ENCODE data around the gene SEMA4A. TPM values are rescaled to one million over a fixed set of nuclear protein-coding genes. Genes with fewer than 3 reads are reported as not detected.
A peak's percentile ranks its signal among the peaks of the same experiment; 100 is the strongest.
"Not testable (repeated sequence)": the region's sequence is repeated elsewhere in the genome, so short reads cannot be mapped to it uniquely, and the experiment has no call there.

Gene SEMA4A
- total RNA-seq, 5 donors from 2014 or later (not counting 1 experiment from before 2014, with no cell fraction given), result 1.5 to 12.0 (median 2.2) TPM

DNA sequence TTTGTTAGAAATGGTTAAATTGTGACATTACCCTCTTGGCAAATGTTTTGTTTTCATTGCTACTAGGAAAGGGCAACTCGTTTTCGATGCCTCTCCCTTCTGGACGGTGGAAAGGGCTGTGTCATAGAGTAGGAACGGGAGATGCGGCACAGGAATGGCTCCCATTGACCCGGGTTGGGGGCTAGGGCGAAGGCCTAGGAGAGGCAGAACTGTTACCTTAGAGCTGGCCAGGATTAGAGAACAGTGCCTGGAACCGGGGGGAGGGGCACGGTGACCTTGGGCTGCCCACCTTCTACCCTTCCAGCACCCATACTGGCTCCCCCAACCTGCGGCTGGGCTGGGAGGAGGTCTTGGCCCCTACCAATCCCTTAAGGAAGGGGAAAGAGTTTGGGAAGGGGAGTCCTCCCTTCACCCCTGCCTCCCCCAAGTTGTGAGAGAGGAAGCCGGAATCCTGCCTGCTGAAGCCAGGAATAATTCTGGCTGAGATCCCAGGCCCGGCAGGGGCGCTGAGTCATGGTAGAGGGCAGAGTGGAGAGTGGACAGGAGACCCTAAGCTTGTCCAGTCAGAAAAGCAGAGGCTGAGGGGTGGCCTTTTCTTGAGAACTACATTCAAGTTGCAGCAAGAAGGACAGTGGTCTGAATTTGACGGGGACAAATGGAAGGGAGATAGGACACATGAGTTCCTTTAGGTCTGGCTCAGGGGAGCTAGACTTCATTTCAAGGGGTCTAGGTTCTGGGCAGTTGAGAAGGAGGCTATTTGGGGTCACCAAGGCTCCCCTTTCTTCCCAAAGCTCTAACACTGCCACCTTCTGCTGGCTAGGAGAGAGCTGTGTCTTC, 30.6 kb upstream of the SEMA4A start:
- no peak overlapping the region for H3K4me3 ChIP-seq (ENCODE audit: control insufficient read depth in 1 of 2, extremely low read depth in 1 of 2, low read length in 1 of 2)
- peak overlapping the region; percentile 87 to 90 for H3K27ac Mint-ChIP-seq
- H3K27me3 ChIP-seq (replicated peaks in 1 of 2; ENCODE audit: control insufficient read depth in 2 of 2, extremely low read depth in 1 of 2, insufficient read depth in 2 of 2, low read length in 1 of 2), result peaks cover 3 to 6% of the 10 kb centered on the region in 2 experiments
- H3K4me3 Mint-ChIP-seq, result peak overlapping the region in 2 of 3 donors; percentile 31 to 45
- peaks cover 12% of the 10 kb centered on the region for H3K36me3 Mint-ChIP-seq
- ATAC-seq (replicated peaks in 1 of 4) (no peak), DNase-seq (no peak)
- H3K9me3 ChIP-seq, result no peaks in the 10 kb centered on the region
- ChIA-PET POLR2A (interaction anchor here (0.5 to 1.1 kb wide), 5 partner anchors 8 to 28 kb away, joined by 3 to 4 read pairs (median 3); partner anchors contain the start of gene LMNA (in 1 of the 2)), CTCF (interaction anchor here (0.5 to 2.0 kb wide), 7 partner anchors 9 to 219 kb away, joined by 3 to 11 read pairs (median 4); no protein-coding TSS in a partner anchor)
- H3K36me3 ChIP-seq (ENCODE audit: control insufficient read depth in 2 of 2, extremely low read depth in 1 of 2, insufficient read depth in 1 of 2, low read length in 1 of 2), result no peaks in the 10 kb centered on the region
- peaks cover 0 to 4% of the 10 kb centered on the region in 2 donors for H3K27me3 Mint-ChIP-seq
- peaks cover 13 to 71% of the 10 kb centered on the region in 2 experiments for H3K4me1 ChIP-seq (ENCODE audit: control insufficient read depth in 1 of 2, extremely low read depth in 1 of 2, insufficient read depth in 2 of 2, low read length in 2 of 2)
- peaks cover 53 to 78% (median 70%) of the 10 kb centered on the region in 3 donors for H3K4me1 Mint-ChIP-seq
- no peaks in the 10 kb centered on the region for H3K9me3 Mint-ChIP-seq
- peak overlapping the region; percentile 52 for H3K27ac ChIP-seq (ENCODE audit: low read length)
- 78% methylated on average over 8 of the region's 14 CpGs for WGBS (ENCODE audit: insufficient coverage)

DNA sequence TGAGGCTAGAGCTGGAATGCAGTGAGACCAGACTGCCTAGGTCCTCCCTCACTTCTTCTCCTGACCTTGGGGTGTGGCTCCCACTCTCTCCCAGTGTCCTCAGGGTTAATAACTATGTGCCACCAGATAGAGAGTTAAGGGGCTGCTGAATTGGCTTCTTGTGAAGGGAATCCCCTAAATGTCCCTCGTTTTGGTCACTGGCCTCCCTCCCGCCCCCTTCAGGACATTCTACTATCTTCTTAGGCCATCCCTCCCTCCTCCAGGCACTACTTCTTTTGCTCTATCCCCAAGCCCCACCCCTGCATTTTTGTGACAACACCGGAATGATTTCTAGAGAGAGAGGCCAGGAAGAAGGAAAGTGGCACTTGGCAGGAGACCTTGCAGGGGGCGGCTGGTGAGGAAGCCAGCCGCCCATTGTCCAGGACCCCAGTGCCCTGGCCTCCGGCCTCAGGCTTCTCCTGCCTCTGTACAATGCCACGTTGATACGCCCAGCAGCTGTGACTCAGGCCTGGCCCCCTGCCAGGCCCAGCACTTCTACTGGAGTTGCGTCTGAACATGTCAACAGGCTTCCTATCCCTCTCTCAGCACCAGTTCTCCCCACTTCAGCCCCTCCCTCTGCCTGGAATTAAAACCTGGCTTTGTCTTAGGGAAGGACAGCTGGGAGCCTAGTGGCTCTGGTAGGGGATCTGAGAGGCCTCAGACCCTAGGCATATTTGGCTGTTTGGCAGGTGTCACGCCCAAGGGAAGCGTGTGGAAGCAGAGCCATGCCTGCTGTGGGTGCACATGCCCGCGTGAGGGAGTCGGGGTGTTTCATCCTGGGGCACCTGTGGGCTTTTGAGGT, 29.8 kb upstream of the SEMA4A start:
- ATAC-seq (replicated peaks in 1 of 4) (peak; percentile 20 to 50 (median 42)), DNase-seq (peak in 29 of 35 experiments; percentile 26 to 78 (median 54))
- peaks cover 0 to 4% of the 10 kb centered on the region in 2 donors for H3K27me3 Mint-ChIP-seq
- H3K9me3 Mint-ChIP-seq, result no peaks in the 10 kb centered on the region
- peak overlapping the region; percentile 52 for H3K27ac ChIP-seq (ENCODE audit: low read length)
- peaks cover 8% of the 10 kb centered on the region for H3K36me3 Mint-ChIP-seq
- ChIA-PET POLR2A (interaction anchor here (0.5 to 1.1 kb wide), 3 partner anchors 9 to 21 kb away, joined by 3 read pairs; partner anchors contain the start of gene LMNA (in 1 of the 2)), CTCF (interaction anchor here in 1 of 2 donors (1.1 to 2.0 kb wide), 2 partner anchors 24 to 27 kb away, joined by 4 to 6 read pairs; no protein-coding TSS in a partner anchor)
- peaks cover 59 to 80% (median 71%) of the 10 kb centered on the region in 3 donors for H3K4me1 Mint-ChIP-seq
- H3K27ac Mint-ChIP-seq, result peak overlapping the region; percentile 87 to 90
- peaks cover under 1 to 4% of the 10 kb centered on the region in 2 experiments for H3K27me3 ChIP-seq (replicated peaks in 1 of 2; ENCODE audit: control insufficient read depth in 2 of 2, extremely low read depth in 1 of 2, insufficient read depth in 2 of 2, low read length in 1 of 2)
- 40% methylated on average over 7 of the region's 14 CpGs for WGBS (ENCODE audit: insufficient coverage)
- H3K4me3 Mint-ChIP-seq, result peak overlapping the region in 2 of 3 donors; percentile 45 to 50
- H3K9me3 ChIP-seq, result no peaks in the 10 kb centered on the region
- no peaks in the 10 kb centered on the region for H3K36me3 ChIP-seq (ENCODE audit: control insufficient read depth in 2 of 2, extremely low read depth in 1 of 2, insufficient read depth in 1 of 2, low read length in 1 of 2)
- H3K4me1 ChIP-seq (ENCODE audit: control insufficient read depth in 1 of 2, extremely low read depth in 1 of 2, insufficient read depth in 2 of 2, low read length in 2 of 2), result peaks cover 22 to 72% of the 10 kb centered on the region in 2 experiments
- peak overlapping the region in 1 of 2 donors; percentile 1 for H3K4me3 ChIP-seq (ENCODE audit: control insufficient read depth in 1 of 2, extremely low read depth in 1 of 2, low read length in 1 of 2)

GRCh38 chr1:156124557-156125483, 28.6 kb upstream of the SEMA4A start:
- Mint-ChIP-seq H3K27ac (peak overlapping the region; percentile 88 to 90), H3K36me3 (peaks cover 6% of the 10 kb centered on the region), H3K27me3 (peaks cover 0 to 4% of the 10 kb centered on the region in 2 donors), H3K4me3 (peak overlapping the region in 2 of 3 donors; percentile 41 to 50), H3K4me1 (peaks cover 71 to 85% (median 80%) of the 10 kb centered on the region in 3 donors), H3K9me3 (no peaks in the 10 kb centered on the region)
- CTCF ChIA-PET, result no interaction called here
- 80% methylated on average over 5 of the region's 17 CpGs for WGBS (ENCODE audit: insufficient coverage)
- Histone ChIP-seq H3K27ac (ENCODE audit: low read length) (peak overlapping the region; percentile 68), H3K36me3 (ENCODE audit: control insufficient read depth in 2 of 2, extremely low read depth in 1 of 2, insufficient read depth in 1 of 2, low read length in 1 of 2) (no peaks in the 10 kb centered on the region), H3K4me1 (ENCODE audit: control insufficient read depth in 1 of 2, extremely low read depth in 1 of 2, insufficient read depth in 2 of 2, low read length in 2 of 2) (peaks cover 23 to 78% of the 10 kb centered on the region in 2 experiments), H3K27me3 (replicated peaks in 1 of 2; ENCODE audit: control insufficient read depth in 2 of 2, extremely low read depth in 1 of 2, insufficient read depth in 2 of 2, low read length in 1 of 2) (peaks cover 0 to 4% of the 10 kb centered on the region in 2 experiments), H3K4me3 (ENCODE audit: control insufficient read depth in 1 of 2, extremely low read depth in 1 of 2, low read length in 1 of 2) (no peak overlapping the region), H3K9me3 (no peaks in the 10 kb centered on the region)
- POLR2A ChIA-PET, result interaction anchor here in 1 of 2 donors (0.6 to 1.1 kb wide), 3 partner anchors 8 to 18 kb away, joined by 3 to 5 read pairs (median 3); no protein-coding TSS in a partner anchor
- DNase-seq, result peak in 20 of 35 experiments; percentile 24 to 75 (median 41)
- ATAC-seq (replicated peaks in 1 of 4), result peak; percentile 12 to 49 (median 22)

DNA sequence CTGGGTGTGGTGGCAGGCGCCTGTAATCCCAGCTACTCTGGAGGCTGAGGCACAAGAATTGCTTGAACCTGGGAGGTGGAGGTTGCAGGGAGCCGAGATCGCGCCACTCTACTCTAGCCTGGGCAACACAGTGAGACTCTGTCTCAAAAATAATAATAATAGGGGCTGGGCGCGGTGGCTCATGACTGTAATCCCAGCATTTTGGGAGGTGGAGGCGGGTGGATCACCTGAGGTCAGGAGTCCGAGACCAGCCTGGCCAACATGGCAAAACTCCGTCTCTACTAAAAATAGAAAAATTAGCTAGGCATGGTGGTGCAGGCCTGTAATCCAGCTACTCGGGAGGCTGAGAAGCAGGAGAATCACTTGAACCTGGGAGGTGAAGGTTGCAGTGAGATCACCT, 27.8 kb upstream of the SEMA4A start:
- Histone ChIP-seq H3K27ac (ENCODE audit: low read length) (peak overlapping the region; percentile 71), H3K27me3 (replicated peaks in 1 of 2; ENCODE audit: control insufficient read depth in 2 of 2, extremely low read depth in 1 of 2, insufficient read depth in 2 of 2, low read length in 1 of 2) (peaks cover 0 to 11% of the 10 kb centered on the region in 2 experiments), H3K4me1 (ENCODE audit: control insufficient read depth in 1 of 2, extremely low read depth in 1 of 2, insufficient read depth in 2 of 2, low read length in 2 of 2) (peaks cover 23 to 78% of the 10 kb centered on the region in 2 experiments)
- ChIA-PET POLR2A (interaction anchor here in 1 of 2 donors (0.6 to 4.4 kb wide), 4 partner anchors 8 to 29 kb away, joined by 3 to 18 read pairs (median 4); no protein-coding TSS in a partner anchor), CTCF (interaction anchor here in 1 of 2 donors (2.8 kb wide), 1 partner anchor 19 kb away, joined by 14 read pairs; no protein-coding TSS in a partner anchor)
- H3K36me3 Mint-ChIP-seq; H3K4me3 ChIP-seq (ENCODE audit: control insufficient read depth in 1 of 2, extremely low read depth in 1 of 2, low read length in 1 of 2); H3K9me3 Mint-ChIP-seq; H3K27me3 Mint-ChIP-seq; H3K9me3 ChIP-seq; ATAC-seq (replicated peaks in 1 of 4); DNase-seq; H3K36me3 ChIP-seq (ENCODE audit: control insufficient read depth in 2 of 2, extremely low read depth in 1 of 2, insufficient read depth in 1 of 2, low read length in 1 of 2): not testable (repeated sequence)
- peak overlapping the region in 1 of 3 donors; percentile 50 for H3K4me3 Mint-ChIP-seq
- H3K4me1 Mint-ChIP-seq, result peaks cover 78 to 84% (median 81%) of the 10 kb centered on the region in 3 donors
- H3K27ac Mint-ChIP-seq, result peak overlapping the region; percentile 88 to 90
- WGBS (ENCODE audit: insufficient coverage), result 100% methylated on average over 1 of the region's 10 CpGs

DNA sequence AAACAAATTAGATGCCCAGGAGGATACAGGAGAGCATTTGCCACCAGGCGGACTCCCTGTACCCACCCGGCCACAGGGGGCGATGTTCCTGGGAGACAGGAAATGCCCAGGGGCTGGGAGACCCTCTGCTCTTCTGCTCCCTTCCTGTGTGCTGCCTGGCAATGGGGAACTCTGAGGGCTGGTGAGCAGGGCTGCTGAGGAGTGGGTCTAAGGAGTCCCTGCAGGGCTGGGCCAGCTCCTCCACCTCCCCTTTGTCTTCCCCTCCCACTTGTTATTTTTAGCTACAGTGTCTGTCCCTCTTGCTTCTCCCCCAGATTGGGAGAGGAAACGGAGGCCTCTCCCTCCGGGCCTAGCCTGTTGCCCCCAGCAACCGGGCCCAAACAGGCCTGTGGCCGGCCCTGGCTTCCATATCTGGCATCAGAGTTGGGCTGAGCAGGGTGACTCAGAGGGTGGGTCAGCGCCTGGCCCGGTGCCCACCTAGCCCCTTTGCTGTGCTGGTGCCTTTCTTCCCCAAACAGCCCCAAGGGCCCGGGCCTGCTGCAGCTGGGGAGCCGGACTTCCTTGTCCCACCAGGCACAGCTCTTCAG, 27.2 kb upstream of the SEMA4A start:
- Mint-ChIP-seq H3K36me3 (peaks cover 6% of the 10 kb centered on the region), H3K4me3 (peak overlapping the region in 2 of 3 donors; percentile 45 to 73), H3K9me3 (no peaks in the 10 kb centered on the region), H3K27ac (peak overlapping the region; percentile 71 to 87), H3K4me1 (peaks cover 78 to 82% (median 80%) of the 10 kb centered on the region in 3 donors), H3K27me3 (peaks cover 0 to 4% of the 10 kb centered on the region in 2 donors)
- DNase-seq (peak in 27 of 35 experiments; percentile 32 to 78 (median 48)), ATAC-seq (replicated peaks in 1 of 4) (peak in 3 of 4 experiments; percentile 3 to 14 (median 5))
- Histone ChIP-seq H3K9me3 (no peaks in the 10 kb centered on the region), H3K4me1 (ENCODE audit: control insufficient read depth in 1 of 2, extremely low read depth in 1 of 2, insufficient read depth in 2 of 2, low read length in 2 of 2) (peaks cover 23 to 80% of the 10 kb centered on the region in 2 experiments), H3K36me3 (ENCODE audit: control insufficient read depth in 2 of 2, extremely low read depth in 1 of 2, insufficient read depth in 1 of 2, low read length in 1 of 2) (no peaks in the 10 kb centered on the region), H3K27ac (ENCODE audit: low read length) (peak overlapping the region; percentile 71), H3K4me3 (ENCODE audit: control insufficient read depth in 1 of 2, extremely low read depth in 1 of 2, low read length in 1 of 2) (no peak overlapping the region), H3K27me3 (replicated peaks in 1 of 2; ENCODE audit: control insufficient read depth in 2 of 2, extremely low read depth in 1 of 2, insufficient read depth in 2 of 2, low read length in 1 of 2) (peaks cover 0 to 12% of the 10 kb centered on the region in 2 experiments)
- CTCF ChIA-PET, result interaction anchor here (0.6 to 9.9 kb wide), 3 partner anchors 20 to 187 kb away, joined by 3 to 115 read pairs (median 14); no protein-coding TSS in a partner anchor
- 14% methylated on average over 8 of the region's 11 CpGs for WGBS (ENCODE audit: insufficient coverage)
- POLR2A ChIA-PET, result interaction anchor here (0.7 to 4.4 kb wide), 6 partner anchors 9 to 30 kb away, joined by 3 to 18 read pairs (median 5); no protein-coding TSS in a partner anchor

Measured in T-cell (primary cell).